AG09309 (cell line): ENCODE measurements around the gene SORCS1.

Experiments used
- DNase-seq: peaks from one replicate; pipeline ENCODE4 v3.0.0-alpha.2; 2010; ENCODE audit warnings: low read depth
- H3K4me3 ChIP-seq: 2 replicates; pipeline ENCODE4 v1.5.1; 2011; ENCODE audit warnings: mild to moderate bottlenecking, low read depth, low read length, moderate library complexity; ENCODE audit not compliant: control insufficient read depth
- TF ChIP-seq, protein P1 (sequence below): IDR thresholded peaks from 2 replicates; pipeline ENCODE4 v1.5.1; 2011; ENCODE audit warnings: mild to moderate bottlenecking, low read depth, low read length, inconsistent platforms; ENCODE audit not compliant: insufficient read depth, control insufficient read depth; ENCODE audit errors: missing control alignments

SORCS1 gene

DNA sequence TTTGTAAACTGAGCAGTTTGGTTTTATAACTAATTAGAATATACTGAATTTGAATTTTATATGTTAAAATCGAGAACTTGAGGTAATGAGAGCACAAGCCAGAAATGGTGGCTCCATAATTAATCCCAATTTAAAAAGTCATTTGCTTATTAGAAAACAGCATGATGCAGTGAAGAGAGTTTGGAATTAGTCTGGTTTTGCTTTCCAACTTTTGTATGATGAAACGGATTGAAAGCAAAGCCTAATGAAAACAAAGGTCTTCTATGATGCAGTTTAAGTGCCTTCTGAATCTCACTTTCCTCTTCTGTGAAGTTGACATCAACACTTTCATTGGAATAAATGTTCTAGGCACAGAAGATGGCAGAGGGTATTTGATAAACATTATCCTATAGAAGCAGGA lies 89.4 kb downstream of the SORCS1 start:
- TF ChIP-seq, protein P1, sequence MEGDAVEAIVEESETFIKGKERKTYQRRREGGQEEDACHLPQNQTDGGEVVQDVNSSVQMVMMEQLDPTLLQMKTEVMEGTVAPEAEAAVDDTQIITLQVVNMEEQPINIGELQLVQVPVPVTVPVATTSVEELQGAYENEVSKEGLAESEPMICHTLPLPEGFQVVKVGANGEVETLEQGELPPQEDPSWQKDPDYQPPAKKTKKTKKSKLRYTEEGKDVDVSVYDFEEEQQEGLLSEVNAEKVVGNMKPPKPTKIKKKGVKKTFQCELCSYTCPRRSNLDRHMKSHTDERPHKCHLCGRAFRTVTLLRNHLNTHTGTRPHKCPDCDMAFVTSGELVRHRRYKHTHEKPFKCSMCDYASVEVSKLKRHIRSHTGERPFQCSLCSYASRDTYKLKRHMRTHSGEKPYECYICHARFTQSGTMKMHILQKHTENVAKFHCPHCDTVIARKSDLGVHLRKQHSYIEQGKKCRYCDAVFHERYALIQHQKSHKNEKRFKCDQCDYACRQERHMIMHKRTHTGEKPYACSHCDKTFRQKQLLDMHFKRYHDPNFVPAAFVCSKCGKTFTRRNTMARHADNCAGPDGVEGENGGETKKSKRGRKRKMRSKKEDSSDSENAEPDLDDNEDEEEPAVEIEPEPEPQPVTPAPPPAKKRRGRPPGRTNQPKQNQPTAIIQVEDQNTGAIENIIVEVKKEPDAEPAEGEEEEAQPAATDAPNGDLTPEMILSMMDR = no peak
- no peak for DNase-seq
- H3K4me3 ChIP-seq = no peak overlapping the region

DNA sequence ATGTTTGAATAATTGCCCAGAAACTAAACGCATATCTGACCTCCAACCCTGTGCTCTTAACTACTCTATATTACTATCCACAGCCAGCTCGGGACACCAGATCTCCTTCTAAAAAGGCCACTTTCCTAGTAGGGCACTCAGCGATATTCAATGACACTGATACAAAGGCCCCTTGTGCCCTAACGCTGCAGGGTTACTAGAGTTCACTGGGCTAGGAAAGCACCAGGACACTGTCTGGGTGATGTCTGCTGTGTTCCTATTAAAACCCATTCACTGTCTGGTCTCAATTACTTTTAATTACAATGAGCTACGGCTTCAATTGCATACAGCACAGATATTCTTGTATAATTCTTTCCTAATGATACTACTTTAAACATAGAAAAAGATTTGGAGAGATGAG lies 91.7 kb downstream of the SORCS1 start:
- TF ChIP-seq, protein P1 = no peak
- no peak for DNase-seq
- no peak overlapping the region for H3K4me3 ChIP-seq

- TF ChIP-seq, protein P1 = no peak
- DNase-seq = no peak
- H3K4me3 ChIP-seq = no peak overlapping the region
Observed at GRCh38 chr10:107072028-107072427, 92.5 kb downstream of the SORCS1 start.

- TF ChIP-seq, protein P1 = no peak
- no peak overlapping the region for H3K4me3 ChIP-seq
- no peak for DNase-seq
Observed at GRCh38 chr10:107071301-107071700, 93.2 kb downstream of the SORCS1 start.

- no peak for DNase-seq
- TF ChIP-seq, protein P1 = no peak
- no peak overlapping the region for H3K4me3 ChIP-seq
Observed at GRCh38 chr10:107067843-107068242, 96.7 kb downstream of the SORCS1 start.

GRCh38 chr10:107064075-107064474 lies 100.4 kb downstream of the SORCS1 start:
- TF ChIP-seq, protein P1 = no peak
- DNase-seq = no peak
- no peak overlapping the region for H3K4me3 ChIP-seq

DNA sequence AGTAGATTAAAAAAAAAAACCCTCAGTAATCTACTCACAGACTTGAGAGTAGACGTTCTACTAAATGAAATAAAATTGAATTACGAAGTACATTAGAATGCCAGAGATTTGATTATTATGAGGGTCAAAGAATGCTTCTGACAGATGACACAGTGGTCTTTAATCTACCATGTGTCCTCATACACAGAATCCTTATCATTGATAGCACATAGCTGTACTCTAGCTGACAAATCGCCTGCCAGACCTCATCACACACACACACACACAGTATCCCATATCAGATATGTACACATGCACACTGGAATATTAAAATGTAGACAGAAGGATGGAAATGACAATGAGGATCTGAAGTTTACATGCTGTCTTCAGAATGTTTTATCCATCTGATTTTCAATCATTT lies 104.6 kb downstream of the SORCS1 start:
- H3K4me3 ChIP-seq = no peak overlapping the region
- TF ChIP-seq, protein P1 = no peak
- no peak for DNase-seq
